Uterus (tissue), 2 donors: ENCODE measurements around the gene COX11.

Experiments used
- CTCF ChIP-seq, 4 experiments: fragments of 200-600 bp in 2 of 4; fragments of 450-650 bp in 2 of 4; sonication (generic) in 2 of 4; IDR thresholded peaks; one replicate each; pipeline ENCODE4 v1.5.1; 2016 to 2019; ENCODE audit warnings: antibody characterized with exemption in 4 of 4, mild to moderate bottlenecking in 2 of 4, moderate library complexity in 1 of 4
- POLR2A ChIP-seq, 2 donors: fragments of 450-650 bp; IDR thresholded peaks; one replicate each; pipeline ENCODE4 v1.6.1; 2016; ENCODE audit warnings: antibody characterized with exemption in 2 of 2, mild to moderate bottlenecking in 1 of 2, moderate library complexity in 1 of 2

GRCh38 chr17:54980375-54980774 is 11.9 kb upstream of the COX11 start:
- TF ChIP-seq CTCF (IDR thresholded peaks at IDR 0.05) (no peak), POLR2A (IDR thresholded peaks at IDR 0.05) (no peak)
